ENCODE measurements around the gene ATP6V0E2.
"Not testable (repeated sequence)": the region's sequence is repeated elsewhere in the genome, so short reads cannot be mapped to it uniquely, and the experiment has no call there.

- not testable (repeated sequence) for TF ChIP-seq POLR2A, CTCF (IDR thresholded peaks at IDR 0.05)
Measured at GRCh38 chr7:149890715-149891114, 16.9 kb downstream of the ATP6V0E2 start.
